GM10266 (cell line): ENCODE data around the gene EIF4E3.

Experiments used
- DNase-seq: peaks from one replicate; pipeline ENCODE4 v3.0.0; 2012; ENCODE audit errors: extremely low spot score
- TF ChIP-seq, protein P1 (sequence below): IDR thresholded peaks from 2 replicates; pipeline ENCODE4 v1.5.1; 2012; ENCODE audit warnings: mild to moderate bottlenecking, low read depth; ENCODE audit not compliant: control insufficient read depth, insufficient read depth; ENCODE audit errors: missing control alignments

Gene EIF4E3

DNA sequence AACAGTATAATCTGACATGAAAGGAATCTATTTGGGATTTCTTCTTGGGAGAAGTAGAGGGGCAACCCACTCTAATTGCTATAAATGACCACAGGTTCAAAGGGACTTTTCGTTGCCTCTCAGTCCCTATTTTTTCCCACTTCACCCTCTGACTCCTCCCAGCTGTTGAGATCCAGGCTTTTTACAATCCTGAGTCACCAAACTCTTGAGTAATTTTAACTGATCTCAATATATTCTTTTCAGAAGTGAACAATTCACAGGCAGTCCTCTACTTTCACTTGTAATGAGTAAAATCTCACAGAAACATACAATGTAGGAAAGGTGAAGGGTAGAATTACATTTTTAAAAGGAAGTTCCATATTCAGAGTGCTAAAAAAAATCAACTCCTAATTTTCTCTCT is 44.6 kb downstream of the EIF4E3 start:
- DNase-seq, result no peak
- TF ChIP-seq, protein P1, sequence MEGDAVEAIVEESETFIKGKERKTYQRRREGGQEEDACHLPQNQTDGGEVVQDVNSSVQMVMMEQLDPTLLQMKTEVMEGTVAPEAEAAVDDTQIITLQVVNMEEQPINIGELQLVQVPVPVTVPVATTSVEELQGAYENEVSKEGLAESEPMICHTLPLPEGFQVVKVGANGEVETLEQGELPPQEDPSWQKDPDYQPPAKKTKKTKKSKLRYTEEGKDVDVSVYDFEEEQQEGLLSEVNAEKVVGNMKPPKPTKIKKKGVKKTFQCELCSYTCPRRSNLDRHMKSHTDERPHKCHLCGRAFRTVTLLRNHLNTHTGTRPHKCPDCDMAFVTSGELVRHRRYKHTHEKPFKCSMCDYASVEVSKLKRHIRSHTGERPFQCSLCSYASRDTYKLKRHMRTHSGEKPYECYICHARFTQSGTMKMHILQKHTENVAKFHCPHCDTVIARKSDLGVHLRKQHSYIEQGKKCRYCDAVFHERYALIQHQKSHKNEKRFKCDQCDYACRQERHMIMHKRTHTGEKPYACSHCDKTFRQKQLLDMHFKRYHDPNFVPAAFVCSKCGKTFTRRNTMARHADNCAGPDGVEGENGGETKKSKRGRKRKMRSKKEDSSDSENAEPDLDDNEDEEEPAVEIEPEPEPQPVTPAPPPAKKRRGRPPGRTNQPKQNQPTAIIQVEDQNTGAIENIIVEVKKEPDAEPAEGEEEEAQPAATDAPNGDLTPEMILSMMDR, result no peak

DNA sequence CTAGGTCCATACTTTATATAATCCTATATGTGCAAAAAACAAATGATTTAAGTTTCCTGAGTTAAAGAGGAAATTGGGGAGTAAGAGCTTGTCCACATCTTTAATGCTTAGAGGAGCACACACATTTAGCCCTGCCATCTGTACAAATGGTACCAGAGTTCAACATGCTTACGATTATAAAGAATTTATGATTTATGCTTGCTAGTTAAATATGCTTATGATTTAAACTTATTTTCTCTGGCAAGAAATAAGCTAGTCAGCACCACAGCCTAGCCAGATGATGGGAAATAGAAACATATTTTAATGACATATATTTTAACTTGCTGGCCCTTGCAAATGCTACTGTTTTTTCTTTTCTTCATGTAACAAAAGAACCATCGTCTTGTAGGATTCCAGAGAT is 48.3 kb downstream of the EIF4E3 start:
- TF ChIP-seq, protein P1, result no peak
- no peak for DNase-seq

DNA sequence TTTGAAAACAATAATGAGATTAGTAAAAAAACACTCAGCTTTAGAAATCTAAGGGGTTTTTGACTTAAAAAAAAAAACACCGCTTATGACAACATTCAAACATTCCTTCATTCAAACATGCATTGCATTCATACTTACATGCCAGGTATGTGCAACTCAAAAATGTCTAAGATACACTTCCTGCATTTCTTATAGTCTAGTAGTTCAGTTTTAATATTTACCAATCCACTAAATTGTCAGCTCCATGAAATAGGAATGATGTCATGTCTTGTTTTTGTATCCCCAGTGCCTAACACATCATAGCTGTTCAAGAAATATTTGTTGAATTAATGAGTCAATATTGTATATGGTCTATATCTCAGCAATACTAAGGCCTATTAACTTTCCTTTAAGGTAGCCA is 51.7 kb downstream of the EIF4E3 start:
- DNase-seq, result no peak
- TF ChIP-seq, protein P1, result no peak

DNA sequence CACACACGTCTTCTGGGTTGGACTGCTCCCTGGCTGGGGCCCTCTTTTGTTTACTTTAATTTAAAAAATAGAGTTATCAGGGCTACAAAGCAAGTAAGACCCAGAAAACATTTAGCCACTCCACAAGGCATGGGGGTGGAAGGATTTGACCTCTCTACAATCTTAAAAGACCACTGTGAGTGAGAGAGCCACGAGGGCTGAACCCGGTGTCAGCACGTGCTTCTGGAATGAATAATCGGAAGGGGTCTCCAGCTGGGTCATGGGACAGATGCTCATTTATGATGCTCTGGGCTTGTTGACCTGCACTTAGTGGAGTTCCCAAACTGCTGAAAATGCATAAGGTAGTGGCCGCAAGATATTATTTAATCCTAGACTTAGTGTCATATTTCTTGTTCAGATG is 52.4 kb downstream of the EIF4E3 start:
- TF ChIP-seq, protein P1, result no peak
- no peak for DNase-seq

DNA sequence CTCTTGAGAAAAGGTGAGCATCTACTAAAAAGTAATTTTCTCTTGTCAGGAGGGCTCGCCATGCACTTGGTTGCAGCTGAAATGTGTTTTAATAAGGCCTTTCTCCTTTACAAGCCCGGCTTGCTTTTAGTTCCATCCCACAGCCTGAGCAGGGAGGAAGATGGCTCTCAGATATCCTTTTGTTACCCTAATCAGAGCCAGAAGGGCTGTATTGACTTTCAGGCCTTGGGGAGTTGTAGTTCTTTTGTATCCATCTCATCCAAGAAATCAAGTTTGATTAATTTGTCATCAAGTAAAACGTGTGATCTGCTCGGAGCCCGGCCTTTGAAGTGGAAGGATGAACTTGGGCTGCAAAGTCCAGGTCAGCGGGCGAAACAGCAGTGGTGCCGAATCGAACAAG is 52.9 kb downstream of the EIF4E3 start:
- DNase-seq, result no peak

DNA sequence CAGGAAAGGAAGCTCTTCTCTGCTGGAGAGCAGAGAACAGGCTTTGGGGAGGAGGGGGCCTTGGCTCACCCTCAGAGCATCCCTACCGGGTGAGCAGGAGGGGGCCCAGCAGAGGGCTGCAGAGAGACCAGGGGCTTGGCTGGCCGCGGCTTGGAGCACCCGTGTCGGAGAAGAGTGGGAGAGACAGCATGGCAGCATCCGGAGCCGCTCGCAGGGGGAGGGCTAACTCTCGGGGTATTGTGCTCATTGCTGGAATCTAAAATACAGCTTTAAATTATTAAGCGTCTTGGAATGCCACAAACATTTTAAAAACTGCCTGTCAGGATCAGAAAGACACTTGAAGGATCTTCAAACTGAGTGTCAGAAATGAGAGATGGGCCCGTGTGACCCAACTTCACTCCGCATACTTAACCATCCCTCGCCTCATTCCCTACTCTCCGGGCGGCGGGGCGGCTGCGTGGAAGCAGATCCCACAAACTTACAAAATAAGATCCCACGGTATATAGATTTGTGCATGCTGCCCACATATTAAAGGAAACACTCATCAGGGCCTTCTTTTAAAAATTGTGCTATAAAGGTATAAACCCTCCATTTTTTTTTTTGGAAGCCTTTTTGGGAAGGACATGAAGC is 53.9 kb downstream of the EIF4E3 start:
- TF ChIP-seq, protein P1, result no peak
- DNase-seq, result no peak

More for the DNA sequence above, 52.9 kb downstream of the EIF4E3 start:
- TF ChIP-seq, protein P1, result no peak

DNA sequence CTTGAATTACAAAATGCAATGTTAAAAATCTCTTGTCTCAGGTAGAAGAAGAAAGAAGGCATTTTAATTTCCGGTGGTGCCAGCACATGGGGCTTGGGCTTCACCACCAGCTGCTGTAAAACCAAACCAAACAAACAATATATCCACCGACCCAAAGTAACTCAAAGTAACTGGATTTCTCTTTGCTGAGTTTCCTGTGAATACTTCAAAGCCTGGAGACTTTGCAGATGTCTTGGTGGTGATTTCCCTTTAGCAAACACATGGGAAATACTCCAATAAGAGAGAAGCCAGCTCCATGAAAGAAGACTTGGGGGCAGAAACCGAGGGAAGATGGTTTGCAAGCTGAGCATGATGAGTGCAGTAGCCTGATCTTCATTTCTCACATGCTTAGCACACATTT is 62.6 kb downstream of the EIF4E3 start:
- TF ChIP-seq, protein P1, result no peak
- DNase-seq, result no peak
